ENCODE measurements around the gene THSD4.

DNA sequence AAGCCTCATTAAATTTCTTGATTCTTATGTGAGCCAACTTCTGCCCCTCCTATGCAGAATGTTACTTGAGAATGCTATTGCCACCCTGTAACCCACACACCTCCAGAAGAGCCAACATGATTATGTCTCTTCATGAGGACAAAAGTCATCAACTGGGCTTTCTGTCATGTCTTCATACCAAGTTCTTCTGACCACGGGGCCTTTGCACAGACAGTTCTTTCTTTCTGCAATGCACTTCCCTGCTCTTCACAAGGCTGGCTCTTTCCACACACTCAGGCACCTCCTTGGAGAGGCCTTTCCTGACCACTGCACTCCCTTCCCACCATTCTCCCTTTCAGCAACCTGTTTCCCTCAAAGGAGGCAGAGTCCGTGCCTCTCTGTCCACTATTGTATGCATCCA lies 587.2 kb downstream of the THSD4 start:
- TF ChIP-seq FOSL2 (IDR thresholded peaks at IDR 0.05) (no peak), FOSL2 (CRISPR knock-in tag; IDR thresholded peaks at IDR 0.05) (no peak), CTCF (IDR thresholded peaks at IDR 0.05) (no peak), RAD21 (conservative IDR thresholded peaks at IDR 0.05 in 1 of 2, IDR thresholded peaks at IDR 0.05 in 1 of 2) (no peak), CHD4 (IDR thresholded peaks at IDR 0.05; ENCODE audit: borderline replicate concordance) (no peak), ZFP36 (IDR thresholded peaks at IDR 0.05; ENCODE audit: borderline replicate concordance, partially characterized antibody) (no peak)

All from A549 (cell line).